ENCODE data around the gene SOS2.

The SOS2 gene

DNA sequence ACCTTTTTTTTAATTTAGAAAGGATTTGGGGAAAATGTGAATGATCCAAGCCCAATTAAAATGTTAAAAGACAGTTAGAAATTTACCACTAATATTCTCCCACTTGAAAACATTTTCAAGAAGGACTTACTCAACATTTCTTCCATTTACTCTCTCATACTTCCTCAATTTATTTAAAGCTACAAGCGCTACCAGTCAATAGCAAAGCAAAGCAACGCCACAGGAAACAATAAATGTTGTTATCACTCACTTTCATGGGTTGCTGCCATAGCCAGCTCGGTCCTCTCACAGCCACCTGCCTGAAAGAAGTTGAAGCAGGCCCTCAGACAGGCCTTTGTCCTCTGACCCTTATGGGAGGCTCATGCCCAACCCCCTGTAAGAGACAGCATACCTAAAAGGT lies 6.0 kb upstream of the SOS2 start:
- no peak overlapping the region for H3K4me3 ChIP-seq (ENCODE audit: low read depth, low read length)
- DNase-seq (ENCODE audit: low read depth), result no peak

DNA sequence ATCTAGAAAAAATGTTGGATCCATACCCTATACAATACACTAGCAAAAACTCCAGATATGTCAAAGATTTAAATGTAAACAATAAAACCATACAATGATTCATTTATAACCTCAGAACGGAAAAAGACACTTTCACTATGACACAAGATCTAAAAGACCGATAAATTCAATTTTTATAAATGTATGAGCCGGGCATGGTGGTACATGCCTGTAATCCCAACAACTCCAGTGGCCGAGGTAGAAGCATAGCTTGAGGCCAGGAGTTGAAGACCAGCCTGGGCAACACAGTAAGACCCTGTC lies 2.5 kb upstream of the SOS2 start:
- peak overlapping the region; percentile 10 for H3K4me3 ChIP-seq (ENCODE audit: low read depth, low read length)
- TF ChIP-seq, protein P1, sequence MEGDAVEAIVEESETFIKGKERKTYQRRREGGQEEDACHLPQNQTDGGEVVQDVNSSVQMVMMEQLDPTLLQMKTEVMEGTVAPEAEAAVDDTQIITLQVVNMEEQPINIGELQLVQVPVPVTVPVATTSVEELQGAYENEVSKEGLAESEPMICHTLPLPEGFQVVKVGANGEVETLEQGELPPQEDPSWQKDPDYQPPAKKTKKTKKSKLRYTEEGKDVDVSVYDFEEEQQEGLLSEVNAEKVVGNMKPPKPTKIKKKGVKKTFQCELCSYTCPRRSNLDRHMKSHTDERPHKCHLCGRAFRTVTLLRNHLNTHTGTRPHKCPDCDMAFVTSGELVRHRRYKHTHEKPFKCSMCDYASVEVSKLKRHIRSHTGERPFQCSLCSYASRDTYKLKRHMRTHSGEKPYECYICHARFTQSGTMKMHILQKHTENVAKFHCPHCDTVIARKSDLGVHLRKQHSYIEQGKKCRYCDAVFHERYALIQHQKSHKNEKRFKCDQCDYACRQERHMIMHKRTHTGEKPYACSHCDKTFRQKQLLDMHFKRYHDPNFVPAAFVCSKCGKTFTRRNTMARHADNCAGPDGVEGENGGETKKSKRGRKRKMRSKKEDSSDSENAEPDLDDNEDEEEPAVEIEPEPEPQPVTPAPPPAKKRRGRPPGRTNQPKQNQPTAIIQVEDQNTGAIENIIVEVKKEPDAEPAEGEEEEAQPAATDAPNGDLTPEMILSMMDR (conservative IDR thresholded peaks at IDR 0.05; ENCODE audit: low read depth, low read length), result no peak

More for the DNA sequence above, 6.0 kb upstream of the SOS2 start:
- TF ChIP-seq, protein P1 (conservative IDR thresholded peaks at IDR 0.05; ENCODE audit: low read depth, low read length), result no peak

DNA sequence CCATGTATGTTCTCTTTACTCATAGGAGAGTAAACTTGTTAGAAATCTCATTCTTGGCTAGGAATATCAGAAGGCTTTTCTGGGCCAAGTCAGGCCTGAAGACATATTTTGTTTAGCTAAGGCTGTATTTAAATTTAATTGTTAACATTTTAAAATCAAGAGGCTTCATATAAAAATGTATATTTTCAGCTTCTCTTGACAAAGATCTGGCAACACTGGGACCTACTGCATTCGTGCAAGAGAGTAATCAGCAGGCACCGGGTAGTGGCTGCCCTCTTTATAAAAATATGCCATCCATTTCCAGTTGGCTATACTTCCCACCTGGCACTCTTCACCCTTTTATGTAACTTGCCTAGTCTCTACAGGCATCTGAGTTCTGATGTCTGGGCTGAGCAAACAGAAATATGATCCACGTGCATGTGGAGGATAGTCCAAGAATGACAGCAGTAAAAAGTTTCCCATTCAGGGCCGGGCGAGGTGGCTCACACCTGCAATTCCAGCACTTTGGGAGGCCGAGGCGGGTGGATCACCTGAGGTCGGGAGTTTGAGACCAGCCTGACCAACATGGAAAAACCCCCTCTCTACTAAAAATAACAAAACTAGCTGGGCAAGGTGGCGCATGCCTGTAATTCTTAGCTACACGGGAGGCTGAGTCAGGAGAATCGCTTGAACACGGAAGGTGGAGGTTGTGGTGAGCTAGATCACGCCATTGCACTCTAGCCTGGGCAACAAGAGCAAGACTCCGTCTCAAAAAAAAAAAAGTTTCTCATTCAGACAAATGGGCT lies 2.0 kb upstream of the SOS2 start:
- no peak for DNase-seq (ENCODE audit: low read depth)
- TF ChIP-seq, protein P1 (conservative IDR thresholded peaks at IDR 0.05; ENCODE audit: low read depth, low read length), result no peak
- no peak overlapping the region for H3K4me3 ChIP-seq (ENCODE audit: low read depth, low read length)

More for the DNA sequence above, 2.5 kb upstream of the SOS2 start:
- DNase-seq (ENCODE audit: low read depth), result no peak

DNA sequence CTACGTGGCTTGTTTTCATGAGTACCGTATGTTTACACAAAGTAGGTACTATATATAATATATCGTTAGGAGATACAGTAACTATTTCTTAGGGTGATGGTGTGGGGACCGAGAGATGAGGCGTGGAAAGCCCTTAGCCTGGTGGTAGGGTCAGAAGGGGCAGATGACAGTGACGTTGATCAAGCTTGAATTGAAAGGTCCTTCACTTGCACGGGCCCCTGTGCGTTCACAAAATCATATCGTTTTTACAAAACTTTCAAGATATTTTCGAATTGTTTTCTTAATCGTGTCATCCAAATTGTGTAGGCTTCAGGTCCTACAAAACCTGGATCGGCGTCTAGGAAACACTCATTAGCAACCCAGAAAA lies 881 bp upstream of the SOS2 start:
- TF ChIP-seq, protein P1 (conservative IDR thresholded peaks at IDR 0.05; ENCODE audit: low read depth, low read length), result no peak

DNA sequence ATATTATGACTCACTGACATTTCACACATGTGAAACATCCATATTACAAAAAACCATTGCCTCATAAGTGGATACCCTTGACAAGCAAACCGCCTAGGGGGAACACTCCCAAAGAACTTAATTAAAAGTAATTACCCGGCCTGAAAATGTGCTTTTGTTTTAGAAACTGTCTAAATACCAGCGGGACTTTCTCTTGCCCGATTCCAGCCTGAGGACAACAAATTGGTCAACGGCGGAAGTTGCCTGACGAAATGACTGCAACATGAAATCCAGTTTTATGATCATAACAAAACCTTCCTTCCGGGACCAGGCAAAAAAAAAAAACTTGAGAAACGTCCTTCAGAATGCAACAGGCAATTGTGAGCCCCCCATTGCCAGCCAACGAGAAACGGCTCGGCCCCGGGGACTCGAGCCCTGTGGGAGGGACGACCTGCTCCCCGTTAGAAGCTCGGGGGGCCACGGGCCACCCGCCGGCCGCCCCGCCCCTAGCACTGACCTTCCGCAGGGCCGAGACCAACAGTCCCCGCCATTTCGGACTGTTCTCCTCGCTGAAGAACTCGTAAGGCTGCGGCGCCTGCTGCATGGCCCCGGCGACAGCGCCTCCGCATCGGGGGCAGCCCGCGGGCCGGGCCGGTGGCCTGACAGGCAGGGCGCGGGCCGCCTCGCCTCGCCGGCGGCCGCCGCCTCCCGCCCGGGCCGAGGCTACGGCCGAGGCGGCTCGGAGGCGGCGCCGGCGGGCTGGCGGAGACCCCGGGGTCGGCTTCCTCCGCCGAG lies 490 bp downstream of the SOS2 start:
- TF ChIP-seq, protein P1 (conservative IDR thresholded peaks at IDR 0.05; ENCODE audit: low read depth, low read length), result no peak
- DNase-seq (ENCODE audit: low read depth), result peak; percentile 76
- H3K4me3 ChIP-seq (ENCODE audit: low read depth, low read length), result peak overlapping the region; percentile 94

More for the DNA sequence above, 881 bp upstream of the SOS2 start:
- H3K4me3 ChIP-seq (ENCODE audit: low read depth, low read length), result peak overlapping the region; percentile 94
- DNase-seq (ENCODE audit: low read depth), result no peak

DNA sequence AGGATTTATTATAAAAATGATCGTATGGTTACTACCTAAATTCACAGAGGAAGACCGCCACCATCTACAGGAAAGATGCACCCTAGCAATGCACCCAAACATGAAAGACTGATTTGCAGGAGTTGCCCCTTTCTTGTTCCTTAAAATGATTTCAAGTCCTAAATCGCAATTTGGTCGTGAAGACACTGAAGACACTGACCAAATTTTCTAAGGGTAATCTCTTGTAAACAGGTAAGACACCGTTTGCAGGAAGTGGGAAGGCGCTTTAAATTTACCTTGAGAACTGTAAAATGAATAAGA lies 1.0 kb downstream of the SOS2 start:
- DNase-seq (ENCODE audit: low read depth), result no peak
- peak overlapping the region; percentile 94 for H3K4me3 ChIP-seq (ENCODE audit: low read depth, low read length)
- TF ChIP-seq, protein P1 (conservative IDR thresholded peaks at IDR 0.05; ENCODE audit: low read depth, low read length), result no peak

DNA sequence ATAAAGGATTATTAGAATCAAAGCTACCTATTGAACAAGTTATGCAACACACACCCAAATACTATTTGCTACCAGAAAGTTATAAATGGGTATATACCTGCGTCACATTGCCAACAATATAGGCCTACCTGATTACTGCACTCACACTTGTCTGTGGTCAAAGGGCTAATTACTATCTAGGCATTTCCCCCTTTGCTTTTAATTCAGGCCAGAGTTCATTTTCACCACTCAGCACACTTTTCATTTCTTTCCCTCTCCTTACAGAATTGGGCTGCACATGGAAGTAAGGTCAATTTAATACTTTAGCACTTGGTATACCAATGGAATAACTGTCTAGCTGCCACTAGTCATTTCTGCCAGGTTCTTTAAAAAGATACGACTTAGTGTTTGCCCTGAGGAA lies 1.7 kb downstream of the SOS2 start:
- H3K4me3 ChIP-seq (ENCODE audit: low read depth, low read length), result peak overlapping the region; percentile 94
- DNase-seq (ENCODE audit: low read depth), result no peak
- TF ChIP-seq, protein P1 (conservative IDR thresholded peaks at IDR 0.05; ENCODE audit: low read depth, low read length), result no peak

All from choroid plexus epithelial cell (primary cell).